Measurements from ENCODE around the gene RPH3AL.

Gene RPH3AL, protein sequence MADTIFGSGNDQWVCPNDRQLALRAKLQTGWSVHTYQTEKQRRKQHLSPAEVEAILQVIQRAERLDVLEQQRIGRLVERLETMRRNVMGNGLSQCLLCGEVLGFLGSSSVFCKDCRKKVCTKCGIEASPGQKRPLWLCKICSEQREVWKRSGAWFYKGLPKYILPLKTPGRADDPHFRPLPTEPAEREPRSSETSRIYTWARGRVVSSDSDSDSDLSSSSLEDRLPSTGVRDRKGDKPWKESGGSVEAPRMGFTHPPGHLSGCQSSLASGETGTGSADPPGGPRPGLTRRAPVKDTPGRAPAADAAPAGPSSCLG

DNA sequence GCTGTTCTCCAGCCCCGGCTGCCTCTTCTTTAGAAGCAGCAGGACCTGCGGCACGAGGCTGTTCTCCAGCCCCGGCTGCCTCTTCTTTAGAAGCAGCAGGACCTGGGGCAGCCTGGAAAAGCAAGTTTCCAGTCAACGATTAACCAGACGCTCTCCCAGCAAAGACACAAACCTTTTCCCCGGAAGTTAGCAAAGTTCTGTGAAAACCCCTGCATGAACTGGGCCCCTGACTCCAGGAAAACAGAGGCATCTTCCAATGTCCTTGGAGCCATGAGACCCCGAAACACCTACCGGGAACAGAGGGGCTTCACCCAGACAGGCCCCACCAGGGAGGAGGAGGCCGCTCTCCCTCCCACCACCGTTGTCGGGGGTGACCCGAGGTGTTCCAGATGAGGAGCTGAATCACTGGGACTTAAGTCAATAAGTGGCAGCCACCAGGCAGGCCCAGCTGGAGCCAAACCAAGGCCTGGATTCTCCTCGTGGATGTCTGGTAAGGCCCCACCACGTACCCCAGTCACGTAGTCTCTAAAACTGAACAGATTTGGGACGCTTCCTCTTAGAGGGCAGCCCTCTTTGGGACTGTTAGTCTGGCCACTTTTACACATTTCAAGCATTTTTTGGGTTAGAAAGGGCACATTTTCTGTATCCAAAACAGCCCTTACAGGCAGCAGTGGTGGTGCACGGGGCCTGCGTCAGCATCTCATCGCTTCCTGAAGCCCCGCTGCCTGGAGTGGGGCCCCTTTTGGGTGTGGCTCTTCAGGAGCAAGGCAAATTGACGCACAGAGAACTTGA, at the start of gene RPH3AL:
Gene RPH3AL, minus strand, starts transcription at position 387 of the 792 bp plus-strand sequence. CDS start 25,264 bp downstream, outside the sequence.
- TF ChIP-seq CTCF (IDR thresholded peaks at IDR 0.05; ENCODE audit: borderline replicate concordance, insufficient read depth, low read depth, low read length), result no peak
- H3K4me3 ChIP-seq (ENCODE audit: low read depth, low read length), result no peak within 1 kb of the TSS

GRCh38 chr17:400257-400656, 47.6 kb upstream of the RPH3AL start:
- no peak overlapping the region for H3K4me3 ChIP-seq (ENCODE audit: low read depth, low read length)
- no peak for TF ChIP-seq CTCF (IDR thresholded peaks at IDR 0.05; ENCODE audit: borderline replicate concordance, insufficient read depth, low read depth, low read length)

DNA sequence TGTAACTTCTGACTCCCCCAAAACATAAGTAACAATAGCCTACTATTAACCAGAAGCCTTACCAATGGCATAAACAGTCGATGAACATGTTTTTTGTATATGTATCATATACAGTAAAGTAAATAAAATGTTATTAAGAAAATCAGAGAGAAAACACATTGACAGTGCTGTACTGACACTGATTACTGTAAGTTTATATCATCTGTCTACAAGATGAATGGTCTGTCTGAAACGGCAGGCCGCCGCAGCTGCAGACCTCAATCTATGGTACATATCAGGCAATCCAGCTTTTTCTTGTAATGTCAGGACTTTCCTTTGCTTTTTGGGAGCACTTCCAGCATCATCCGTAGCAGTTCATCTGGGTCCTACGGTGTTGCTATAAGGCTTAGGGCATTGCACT, 44.2 kb upstream of the RPH3AL start:
- no peak overlapping the region for H3K4me3 ChIP-seq (ENCODE audit: low read depth, low read length)
- TF ChIP-seq CTCF (IDR thresholded peaks at IDR 0.05; ENCODE audit: borderline replicate concordance, insufficient read depth, low read depth, low read length), result no peak

GRCh38 chr17:395974-396373, 43.4 kb upstream of the RPH3AL start:
- TF ChIP-seq CTCF (IDR thresholded peaks at IDR 0.05; ENCODE audit: borderline replicate concordance, insufficient read depth, low read depth, low read length), result no peak
- no peak overlapping the region for H3K4me3 ChIP-seq (ENCODE audit: low read depth, low read length)

DNA sequence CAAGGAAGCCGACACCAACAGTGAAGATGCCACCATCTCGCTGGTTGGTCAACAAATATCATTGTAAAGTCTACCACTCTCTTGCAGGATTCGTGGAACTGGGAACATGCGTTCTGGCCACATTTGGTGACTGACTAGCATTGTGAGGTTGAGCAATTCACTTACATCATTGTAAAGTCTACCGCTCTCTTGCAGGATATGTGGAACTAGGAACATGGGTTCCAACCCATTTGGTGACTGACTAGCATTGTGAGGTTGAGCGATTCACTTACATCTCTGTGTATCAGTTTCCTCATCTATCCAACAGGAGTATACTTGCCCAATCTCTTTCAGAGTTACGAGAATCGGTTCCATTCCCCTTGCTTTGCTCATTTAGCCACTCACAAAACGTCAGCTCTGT, 42.6 kb upstream of the RPH3AL start:
- TF ChIP-seq CTCF (IDR thresholded peaks at IDR 0.05; ENCODE audit: borderline replicate concordance, insufficient read depth, low read depth, low read length), result no peak
- no peak overlapping the region for H3K4me3 ChIP-seq (ENCODE audit: low read depth, low read length)

DNA sequence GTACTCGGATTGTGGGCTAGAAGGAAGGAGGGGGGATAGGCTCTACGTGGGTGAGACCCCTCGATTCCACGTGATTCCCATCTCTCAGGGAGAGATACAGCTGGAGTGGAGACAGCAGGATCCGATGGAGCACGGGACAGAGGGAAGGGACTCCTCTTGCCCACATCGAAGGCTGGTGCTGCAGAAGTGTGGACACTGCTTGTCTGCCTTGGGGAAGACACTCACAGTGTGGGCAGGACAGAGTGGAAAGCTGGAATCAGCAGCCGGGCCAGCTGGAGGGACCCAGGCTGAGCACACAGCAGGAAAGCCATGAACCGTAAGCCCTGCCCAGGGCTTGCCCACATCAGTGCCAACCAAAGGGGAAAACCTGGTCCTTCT, 42.1 kb upstream of the RPH3AL start:
- no peak overlapping the region for H3K4me3 ChIP-seq (ENCODE audit: low read depth, low read length)
- TF ChIP-seq CTCF (IDR thresholded peaks at IDR 0.05; ENCODE audit: borderline replicate concordance, insufficient read depth, low read depth, low read length), result no peak
